LNCaP clone FGC (cell line): ENCODE data around the gene PKDCC.

ENCODE experiments used
- DNase-seq: peaks from one replicate; pipeline ENCODE4 v3.0.0-alpha.2; 2011; ENCODE audit warnings: low read depth
- H3K4me3 ChIP-seq: 2 replicates; pipeline ENCODE4 v1.5.1; 2011; ENCODE audit warnings: mild to moderate bottlenecking, low read depth, low read length, control low read depth
- CTCF ChIP-seq: IDR thresholded peaks from 2 replicates; pipeline ENCODE4 v1.5.1; 2012; ENCODE audit warnings: mild to moderate bottlenecking; ENCODE audit not compliant: control insufficient read depth, insufficient read depth; ENCODE audit errors: extremely low read depth

The PKDCC gene

GRCh38 chr2:42047488-42048298 is at the start of gene PKDCC:
Gene PKDCC, plus strand, starts transcription at chr2:42048021. Its CDS starts 179 bp downstream, at chr2:42048200.
- no peak for TF ChIP-seq CTCF
- peak within 1 kb of the TSS; percentile 41 for H3K4me3 ChIP-seq
- no peak for DNase-seq

DNA sequence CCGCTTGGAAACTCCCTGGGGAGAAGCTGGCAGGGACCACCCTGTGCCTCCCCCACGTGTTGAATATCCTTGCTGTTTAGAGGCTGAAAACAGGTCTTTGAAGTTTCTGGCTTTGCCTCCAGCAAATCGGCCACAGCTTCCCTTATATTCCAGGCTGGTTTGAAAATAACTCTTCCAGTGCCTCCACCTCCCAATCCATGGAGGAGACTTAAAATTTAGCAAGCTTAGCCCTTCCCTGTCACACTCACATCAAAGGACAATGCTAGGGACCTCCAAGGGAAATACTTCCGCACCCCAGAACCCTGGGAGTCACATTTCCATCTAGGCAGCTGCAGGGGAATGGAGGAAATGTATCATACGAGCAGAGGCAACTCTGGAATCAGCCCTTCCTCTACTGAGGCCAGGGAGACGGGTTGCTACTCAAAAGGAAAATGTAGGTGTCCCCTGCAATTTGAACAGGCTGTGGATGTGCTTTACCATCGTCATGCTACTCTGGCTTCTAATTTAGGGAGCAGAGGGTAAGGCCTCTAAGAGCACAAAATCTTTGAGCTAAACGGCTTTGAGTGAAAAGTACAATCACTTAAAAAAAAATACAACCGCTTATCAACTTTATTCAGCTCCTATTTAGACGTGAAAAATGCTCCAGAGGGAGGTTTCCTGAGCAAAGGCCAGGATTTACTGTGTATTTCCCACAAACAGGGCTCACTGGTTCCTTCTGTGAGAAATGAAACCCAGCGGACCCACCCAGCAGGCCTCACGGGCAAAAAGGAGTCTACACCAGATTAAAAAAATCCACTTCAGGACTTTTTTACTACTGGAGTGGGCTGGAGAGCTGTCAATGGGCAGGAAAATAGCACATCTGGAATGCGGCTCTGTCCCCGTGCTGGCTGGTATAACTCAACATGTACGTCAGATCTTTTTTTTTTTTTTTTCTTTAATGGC is 49.4 kb upstream of the PKDCC start:
- no peak for DNase-seq

GRCh38 chr2:41999128-41999480 is 48.7 kb upstream of the PKDCC start:
- H3K4me3 ChIP-seq, result no peak overlapping the region
- no peak for DNase-seq
- TF ChIP-seq CTCF, result no peak

More for the DNA sequence above, 49.4 kb upstream of the PKDCC start:
- H3K4me3 ChIP-seq, result no peak overlapping the region
- TF ChIP-seq CTCF, result no peak

GRCh38 chr2:41999592-42000281 is 48.1 kb upstream of the PKDCC start:
- H3K4me3 ChIP-seq, result no peak overlapping the region
- TF ChIP-seq CTCF, result no peak
- no peak for DNase-seq

GRCh38 chr2:42001711-42002201 is 46.1 kb upstream of the PKDCC start:
- no peak for DNase-seq
- H3K4me3 ChIP-seq, result no peak overlapping the region
- no peak for TF ChIP-seq CTCF

DNA sequence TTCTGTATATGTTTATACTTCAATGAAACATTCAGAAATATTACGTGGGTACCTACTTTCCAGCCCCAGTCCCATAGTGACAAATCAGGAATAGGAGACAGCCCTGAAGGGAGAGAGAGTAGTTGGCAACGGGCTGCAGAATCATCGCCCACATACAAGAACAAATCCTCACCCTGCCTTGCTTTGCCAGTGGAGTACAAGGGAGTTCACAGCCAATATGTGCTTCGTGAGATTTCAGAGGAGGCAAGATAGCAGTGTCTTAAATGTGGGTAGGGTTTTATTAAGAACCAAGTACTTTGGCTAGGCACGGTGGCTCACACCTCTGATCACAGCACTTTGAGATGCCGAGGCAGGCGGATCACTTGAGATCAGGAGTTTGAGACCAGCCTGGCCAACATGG is 40.3 kb upstream of the PKDCC start:
- H3K4me3 ChIP-seq, result no peak overlapping the region
- no peak for TF ChIP-seq CTCF

More for the DNA sequence above, 40.3 kb upstream of the PKDCC start:
- DNase-seq, result no peak
